Stimulated activated naive CD4-positive, alpha-beta T cell treated with Interleukin-2 at 50 U/mL for 16 hours (primary cell): Measurements from ENCODE around the gene PROSER2.

Experiments
- DNase-seq: peaks from one replicate; lab custom pipeline; 2025; lab: John Stamatoyannopoulos, UW

The PROSER2 gene

DNA sequence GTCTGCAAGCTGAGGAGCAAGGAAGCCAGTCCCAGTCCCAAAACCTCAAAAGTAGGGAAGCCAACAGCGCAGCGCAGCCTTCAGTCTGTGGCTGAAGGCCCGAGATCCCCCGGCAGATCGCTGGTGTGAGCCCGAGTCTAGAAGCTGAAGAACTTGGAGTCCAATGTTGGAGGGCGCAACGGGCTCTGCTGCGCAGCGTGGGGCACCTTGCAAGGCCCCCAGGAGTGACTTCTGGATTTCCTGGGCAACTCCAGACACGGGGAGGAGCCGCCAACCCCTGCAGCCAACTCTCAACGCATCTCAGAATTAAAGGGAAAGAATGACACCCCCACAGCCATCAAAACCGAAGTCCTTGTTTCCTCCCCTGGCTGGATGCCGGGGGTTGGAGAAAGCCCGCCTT, 18.8 kb upstream of the PROSER2 start:
- DNase-seq, result no peak

DNA sequence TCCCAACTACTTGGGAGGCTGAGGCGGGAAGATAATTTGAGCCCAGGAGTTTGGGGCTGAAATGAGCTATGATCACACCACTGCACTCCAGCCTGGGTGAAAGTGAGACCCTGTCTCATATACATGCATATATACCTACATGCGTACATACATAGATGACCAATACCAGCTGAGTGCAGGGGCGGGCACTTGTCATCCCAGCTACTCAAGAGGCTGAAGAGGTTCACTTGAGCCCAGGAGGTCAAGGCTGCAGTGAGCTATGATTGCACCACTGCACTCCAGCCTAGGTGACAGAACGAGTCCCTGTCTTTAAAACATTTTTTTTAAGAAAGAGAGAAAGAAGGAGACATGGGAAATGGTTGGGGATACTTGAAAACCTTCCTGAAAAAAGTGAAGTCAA, 17.4 kb upstream of the PROSER2 start:
- no peak for DNase-seq

DNA sequence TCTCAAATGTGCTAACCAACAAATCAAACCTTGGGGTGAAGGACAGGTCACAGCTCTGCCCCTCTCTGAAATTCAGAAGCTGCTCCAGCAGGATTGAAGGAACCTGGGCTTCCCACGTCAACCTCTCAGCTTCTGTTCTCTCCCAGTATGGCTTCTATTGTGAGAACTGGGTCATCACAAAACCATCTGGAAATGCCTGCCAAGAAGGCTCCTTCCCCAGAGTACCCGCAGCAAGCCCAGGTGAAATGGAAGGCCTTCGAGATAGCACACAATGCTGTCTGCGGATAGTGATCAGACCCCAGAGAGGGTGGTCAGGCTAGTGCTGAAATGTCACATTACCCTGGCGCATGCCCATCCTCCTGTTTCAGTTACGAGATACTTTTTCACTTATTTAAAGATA, 16.4 kb upstream of the PROSER2 start:
- no peak for DNase-seq

DNA sequence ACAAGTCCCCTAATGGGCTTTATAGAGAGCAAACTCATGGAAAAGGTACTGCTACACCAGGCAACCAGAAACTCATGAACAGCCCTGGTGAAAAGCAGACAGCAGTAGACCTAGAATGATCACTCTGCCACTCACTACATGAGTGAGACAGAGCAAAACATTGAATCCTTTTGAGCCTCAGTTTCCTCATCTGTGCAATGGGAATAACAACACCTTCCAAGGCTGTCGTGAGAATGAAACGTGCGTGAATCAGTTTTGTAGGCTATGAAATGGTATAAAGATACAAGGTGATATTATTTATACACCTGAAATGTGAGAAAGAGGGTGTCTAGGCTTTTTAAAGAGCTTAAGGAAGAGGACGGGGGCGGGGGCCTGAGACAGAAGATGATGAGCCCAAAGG, 14.3 kb upstream of the PROSER2 start:
- no peak for DNase-seq

DNA sequence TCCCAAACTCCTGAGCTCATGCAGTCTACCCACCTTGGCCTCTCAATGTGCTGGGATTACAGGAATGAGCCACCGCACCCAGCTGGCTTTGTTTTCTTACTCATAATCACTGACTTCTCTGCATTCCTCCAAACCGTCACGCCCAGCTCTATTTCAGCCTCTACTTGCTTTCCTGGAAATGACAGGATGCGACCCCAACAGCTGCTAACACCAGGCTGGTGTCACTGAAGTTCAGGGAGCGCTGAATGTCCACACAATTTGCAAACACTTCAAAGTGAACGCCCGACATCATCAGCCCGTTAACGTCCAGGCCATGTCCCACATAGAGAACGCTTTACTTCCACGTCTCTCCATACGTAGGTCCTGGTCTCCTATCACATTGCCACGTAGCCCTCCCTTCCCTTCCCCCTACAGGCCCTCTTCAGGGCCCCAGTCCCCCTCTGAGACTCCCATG, 12.8 kb upstream of the PROSER2 start:
- no peak for DNase-seq

DNA sequence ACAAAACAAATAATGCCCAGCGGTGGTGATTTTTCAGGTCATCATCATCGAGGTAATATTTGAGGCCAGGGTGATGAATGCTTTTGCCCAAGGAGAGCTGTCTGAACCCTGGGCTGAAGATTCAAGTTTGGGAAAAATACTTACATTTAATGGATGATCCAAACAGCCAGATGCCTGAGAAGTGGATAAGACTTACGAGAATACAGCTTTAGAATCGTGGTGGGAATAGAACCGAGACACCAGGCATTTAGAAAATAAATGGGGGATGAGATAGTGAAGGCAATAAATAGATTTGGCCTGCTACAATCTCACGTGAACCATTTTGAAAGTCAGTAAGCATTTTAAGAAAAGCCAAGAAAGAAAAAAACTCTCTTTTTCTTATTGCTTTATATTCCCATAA, 12.2 kb upstream of the PROSER2 start:
- DNase-seq, result no peak

DNA sequence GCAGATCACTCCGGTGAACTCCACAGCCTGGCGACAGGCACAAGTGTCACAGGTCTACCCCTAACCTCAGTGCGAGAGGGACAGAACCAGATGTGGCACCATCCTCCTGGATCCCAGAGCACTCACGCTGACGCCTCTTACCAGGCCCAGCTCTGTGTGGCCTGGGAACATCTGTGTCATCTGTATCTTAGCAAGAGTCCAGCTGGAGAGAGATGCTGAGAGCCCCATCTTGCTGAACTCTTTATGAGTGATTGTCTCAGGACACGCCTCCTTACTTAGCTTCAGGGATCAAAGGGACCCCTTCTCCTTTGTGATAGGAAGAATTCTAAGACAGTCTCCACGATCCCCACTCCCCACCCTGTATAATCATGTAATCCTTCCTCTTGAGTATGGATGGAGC, 10.0 kb upstream of the PROSER2 start:
- DNase-seq, result no peak

DNA sequence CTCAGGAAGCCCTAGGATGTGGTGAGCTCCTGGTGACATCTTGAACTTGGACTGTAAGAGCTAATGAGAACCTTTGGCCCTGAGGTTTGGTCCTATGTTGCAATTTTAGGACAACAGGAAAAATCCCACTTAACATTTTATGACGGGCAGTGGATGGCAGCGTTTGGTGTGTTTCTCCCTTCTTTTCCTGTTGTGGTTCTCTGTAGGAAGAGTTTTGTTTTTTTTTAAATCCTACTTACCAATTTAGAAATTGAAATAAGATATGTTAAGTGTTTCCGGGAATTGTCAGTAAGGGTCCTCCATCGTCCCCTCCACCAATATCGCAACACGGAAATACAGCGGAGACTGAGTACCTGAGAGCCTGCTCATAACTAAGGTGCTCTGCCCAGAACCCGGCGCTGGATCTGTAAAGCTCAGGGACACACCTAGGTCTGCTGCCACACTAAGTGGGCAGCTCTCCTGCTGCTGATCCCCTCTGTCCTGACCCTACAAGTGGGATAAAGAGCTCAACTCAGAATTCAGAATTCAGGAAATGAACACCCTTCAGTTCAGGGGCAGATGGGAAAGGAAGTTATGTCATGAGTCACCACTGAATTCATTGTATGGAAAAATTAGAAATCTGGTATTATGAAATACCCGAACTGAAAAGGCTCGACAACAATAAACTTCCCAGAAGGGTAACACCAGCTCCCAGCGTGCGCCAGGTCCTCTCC, 9.1 kb upstream of the PROSER2 start:
- no peak for DNase-seq

DNA sequence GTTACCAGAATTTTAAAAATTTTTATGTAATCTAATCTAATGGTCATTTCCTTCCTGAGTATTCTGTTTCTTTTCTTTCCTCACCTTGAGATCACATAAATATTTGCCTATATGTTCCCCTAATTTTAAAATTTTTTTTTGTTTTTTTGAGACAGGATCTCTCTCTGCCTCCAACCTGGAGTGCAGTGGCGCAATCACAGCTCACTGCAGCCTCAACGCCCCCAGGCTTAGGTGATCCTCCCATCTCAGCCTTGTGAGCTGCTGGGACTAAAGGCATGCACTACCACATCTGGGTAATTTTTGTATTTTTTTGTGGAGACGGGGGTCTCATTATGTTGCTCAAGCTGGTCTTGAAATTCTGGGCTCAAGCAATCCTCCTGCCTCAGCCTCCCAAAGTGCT, 4.1 kb upstream of the PROSER2 start:
- no peak for DNase-seq

DNA sequence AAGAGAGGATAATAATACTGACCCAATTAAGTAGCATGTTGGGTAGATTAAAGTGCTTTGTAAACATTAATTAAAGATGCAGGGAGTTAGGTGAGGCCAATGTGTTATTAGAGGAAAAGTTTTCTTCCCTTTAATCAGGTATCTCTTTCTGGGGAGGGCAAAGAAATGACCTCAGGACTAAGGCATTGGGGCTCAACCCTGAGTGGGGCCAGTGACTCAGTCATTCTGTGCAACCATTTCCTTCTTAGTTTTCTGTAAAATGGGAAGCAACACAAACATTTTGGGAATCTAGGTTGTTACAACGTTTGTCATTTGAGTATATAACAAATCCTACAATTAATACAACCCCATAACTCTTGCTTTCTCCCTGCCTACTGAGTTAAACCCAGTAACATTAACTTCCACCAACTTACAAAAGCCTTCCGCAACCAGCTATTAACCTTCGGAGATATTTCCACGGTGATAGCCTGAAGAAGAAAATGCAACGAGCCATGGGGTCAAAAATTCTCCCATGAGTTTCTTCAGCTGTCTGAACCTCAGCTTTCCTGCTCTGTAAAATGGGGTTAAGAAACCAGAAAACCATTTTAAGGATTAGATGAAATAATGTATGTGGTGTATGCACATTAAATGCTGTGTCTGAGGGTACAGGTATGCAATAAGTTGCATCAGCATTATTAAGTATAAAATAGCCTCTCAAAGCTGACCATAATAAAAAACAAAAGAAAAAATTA, 965 bp upstream of the PROSER2 start:
- no peak for DNase-seq

DNA sequence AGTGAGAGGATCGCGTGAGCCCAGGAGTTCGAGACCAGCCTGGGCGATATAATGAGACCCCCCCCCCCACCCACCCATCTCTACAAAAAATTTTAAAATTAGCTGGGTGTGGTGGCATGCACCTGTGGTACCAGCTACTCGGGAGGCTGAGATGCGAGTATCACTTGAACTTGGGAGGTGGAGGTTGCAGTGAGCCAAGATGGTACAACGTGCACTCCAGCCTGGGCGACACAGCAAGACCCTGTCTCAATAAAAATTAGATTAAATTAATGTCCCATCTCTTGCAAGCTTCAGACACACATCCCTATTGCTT, 391 bp upstream of the PROSER2 start:
- no peak for DNase-seq

DNA sequence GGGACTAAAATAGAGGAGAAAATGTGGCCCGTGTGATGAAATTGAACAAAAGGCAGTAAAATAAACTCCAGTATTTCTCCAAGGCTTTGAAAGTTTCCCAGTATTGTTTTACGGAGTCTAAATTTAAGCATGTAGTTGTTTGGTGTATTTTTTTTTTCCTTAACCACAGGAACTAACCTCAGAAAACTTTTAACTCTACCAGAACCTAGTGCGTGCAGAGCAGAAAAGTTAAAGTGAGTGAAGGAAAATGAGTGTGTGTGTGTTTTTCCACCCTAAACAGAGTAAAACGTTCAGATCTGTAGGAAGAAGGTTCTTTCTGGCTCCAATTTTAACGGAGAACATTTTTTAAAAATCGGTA, 812 bp downstream of the PROSER2 start:
- DNase-seq, result no peak

DNA sequence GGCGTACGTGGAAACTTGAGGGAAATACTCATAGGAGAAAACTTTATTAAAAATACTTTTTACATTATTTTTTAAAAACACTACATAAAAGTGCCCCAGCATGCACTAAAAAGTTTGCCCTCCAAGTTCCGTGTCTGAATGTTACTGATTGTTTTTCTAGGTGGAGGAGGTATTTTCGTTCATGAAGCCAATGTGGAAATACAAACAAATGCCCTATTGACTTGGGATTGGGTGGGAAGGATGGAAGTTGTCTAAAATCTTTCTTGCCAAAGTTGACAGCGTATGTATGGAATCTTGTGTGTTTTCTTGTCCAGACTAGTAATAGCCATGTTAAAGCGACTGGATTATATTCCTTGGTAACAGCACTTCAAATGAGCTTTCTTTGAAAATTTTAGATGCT, 1.2 kb downstream of the PROSER2 start:
- DNase-seq, result no peak

DNA sequence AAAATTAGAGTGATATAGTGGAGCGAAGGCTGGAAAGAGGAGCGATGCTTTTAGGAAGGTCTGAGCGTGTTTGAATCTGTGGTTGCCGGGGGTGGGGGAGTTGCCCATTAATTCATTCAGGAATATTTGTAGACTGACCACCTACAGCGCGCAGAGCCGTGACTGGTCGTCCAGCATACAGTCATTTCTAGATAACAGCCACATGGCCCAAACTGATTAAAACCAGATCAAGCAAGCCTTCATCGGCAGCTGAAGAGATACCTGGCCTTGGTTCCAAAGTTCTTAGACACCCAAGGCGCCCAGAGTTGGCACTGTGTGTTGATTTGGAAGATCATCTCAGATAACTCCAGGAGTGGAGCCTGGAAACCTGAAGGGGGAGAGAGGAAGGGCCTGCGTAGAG, 1.7 kb downstream of the PROSER2 start:
- no peak for DNase-seq

DNA sequence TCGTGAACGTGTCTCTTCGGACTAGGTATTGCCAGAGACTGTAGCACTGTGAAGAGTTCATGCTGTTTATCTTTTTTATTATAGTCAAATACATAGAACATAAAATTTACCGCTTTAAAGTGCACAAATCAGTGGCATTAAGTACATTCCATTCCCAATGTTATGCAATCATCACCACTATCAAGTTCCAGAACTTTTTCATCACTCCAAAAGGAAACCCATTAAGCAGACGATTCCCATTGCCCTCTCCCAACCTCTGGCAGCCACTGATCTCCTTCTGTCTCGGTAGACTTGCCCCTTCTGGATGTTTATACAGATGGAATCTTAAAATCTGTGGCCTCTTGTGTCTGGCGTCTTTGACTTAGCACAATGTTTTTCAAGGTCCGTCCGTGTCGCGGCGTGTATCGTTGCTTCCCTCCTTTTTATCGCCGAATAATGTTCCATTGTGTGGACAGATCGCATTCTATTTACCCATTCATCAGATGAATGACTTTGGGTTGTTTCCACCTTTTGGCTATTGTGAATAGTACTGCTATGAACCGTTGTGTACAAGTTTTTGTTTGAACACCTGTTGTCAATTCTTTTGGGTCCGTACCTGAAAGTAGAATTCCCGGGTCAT, 2.7 kb downstream of the PROSER2 start:
- no peak for DNase-seq

DNA sequence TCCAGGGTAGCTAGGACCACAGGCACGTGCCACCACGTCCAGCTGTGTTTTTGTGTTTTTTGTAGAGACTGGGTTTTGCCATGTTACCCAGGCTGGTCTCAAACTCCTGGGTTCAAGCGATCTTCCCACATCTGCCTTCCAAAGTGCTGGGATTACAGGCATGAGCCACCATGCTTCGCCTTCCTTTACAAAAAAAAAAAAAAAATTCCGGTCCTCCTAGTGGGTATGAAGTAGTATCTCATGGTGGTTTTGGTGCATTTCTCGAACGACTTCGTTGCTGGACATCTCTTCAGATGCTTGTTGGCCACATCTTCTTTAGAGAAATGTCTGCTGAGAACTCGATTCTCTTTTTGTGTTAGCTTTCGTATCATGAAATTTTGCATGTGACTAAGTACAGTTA, 3.9 kb downstream of the PROSER2 start:
- DNase-seq, result no peak

DNA sequence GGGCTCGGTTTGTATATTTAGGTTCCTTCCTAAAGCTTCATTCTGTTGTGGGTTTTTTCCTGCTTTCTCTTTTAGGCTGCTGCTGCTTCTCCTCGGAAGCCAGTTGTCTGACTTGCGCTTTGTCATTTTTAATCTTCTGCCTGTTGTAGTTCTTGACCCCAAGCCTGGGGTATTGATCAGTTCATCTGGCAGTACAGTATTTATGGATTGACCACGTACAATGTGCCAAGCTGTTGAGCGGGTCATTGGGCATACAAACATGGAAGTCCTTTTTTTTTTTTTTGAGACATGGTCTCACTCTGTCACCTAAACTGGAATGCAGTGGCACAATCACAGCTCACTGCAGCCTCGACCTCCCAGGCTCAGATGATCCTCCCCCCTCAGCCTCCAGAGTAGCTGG, 4.3 kb downstream of the PROSER2 start:
- DNase-seq, result no peak

DNA sequence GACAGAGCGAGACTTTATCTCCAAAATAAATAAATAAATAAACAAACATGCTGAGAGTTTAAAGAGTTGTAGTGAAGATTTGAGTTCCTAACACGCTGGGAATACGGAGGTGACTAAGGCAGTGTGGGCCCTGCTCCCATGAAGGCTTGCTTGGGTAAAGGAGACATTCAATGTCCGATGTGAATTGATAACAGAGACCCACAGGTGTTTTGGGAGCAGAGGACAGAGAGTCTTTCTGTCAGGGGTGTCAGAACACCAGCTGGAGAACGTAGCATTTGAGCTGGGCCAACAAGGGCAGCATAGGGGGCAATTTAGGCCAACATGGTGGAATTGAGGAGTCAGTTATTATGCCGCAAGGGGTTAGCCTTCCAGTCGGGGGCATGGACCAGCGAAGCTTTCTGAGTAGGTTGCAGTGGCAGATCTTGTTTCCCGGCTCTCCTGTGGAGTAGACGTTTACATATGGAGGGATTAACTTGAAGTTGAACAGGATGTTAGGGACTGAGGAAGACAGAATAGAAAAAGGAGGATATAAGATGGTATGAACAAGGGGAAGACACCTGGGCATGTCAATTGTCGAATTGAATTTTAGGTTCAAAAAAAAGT, 5.6 kb downstream of the PROSER2 start:
- DNase-seq, result no peak

DNA sequence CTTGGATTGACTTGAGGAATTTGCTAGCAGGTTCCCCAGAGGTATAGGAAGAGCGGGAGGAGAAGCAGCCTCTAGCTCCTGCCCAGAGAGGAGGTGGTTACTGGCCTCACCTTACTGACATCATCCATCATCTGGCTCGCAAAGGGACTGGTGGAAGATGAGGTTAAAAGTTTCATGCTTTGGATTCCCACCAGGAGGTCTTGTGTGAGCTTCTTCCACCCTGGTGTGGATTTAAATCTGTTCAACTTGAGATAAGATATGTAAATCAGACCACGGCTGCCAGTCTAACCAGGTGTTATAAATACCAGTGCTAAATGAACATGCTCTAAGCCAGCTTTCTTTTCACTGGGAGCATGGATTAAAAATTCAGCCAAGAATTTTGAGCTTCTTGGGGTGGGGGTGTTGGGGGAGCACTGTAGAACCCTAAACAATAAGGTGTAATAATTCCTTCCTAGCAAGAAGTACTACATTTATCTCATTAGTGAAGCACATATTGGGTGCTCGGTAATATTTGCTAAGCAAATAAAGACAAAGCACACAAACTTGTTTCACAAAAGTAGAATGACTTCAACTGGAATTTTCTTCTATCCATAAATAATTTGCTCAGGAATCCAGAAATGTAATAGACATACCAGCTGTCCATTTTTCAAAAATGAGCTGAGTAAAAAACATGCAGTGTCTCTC, 7.8 kb downstream of the PROSER2 start:
- no peak for DNase-seq

DNA sequence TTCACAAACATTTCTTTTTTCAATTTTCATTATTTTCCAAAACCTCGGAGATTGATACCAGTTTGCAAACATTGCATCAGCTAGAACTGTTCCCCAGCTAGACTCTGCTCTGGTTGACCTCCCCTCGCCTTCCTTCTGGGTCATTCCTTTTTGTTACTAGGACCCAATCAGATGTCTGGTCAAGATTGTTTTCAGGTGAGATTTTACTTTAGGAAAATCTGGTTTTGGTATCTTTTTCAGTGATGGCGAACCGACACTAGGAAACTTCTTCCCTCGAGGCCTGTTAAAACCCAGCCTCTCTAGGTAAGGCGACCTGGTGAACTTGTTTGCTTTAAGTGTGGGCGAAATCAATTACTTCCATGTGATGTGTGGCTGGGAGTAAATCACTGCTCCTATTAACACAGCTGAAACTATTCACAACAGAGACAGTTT, 8.4 kb downstream of the PROSER2 start:
- no peak for DNase-seq

DNA sequence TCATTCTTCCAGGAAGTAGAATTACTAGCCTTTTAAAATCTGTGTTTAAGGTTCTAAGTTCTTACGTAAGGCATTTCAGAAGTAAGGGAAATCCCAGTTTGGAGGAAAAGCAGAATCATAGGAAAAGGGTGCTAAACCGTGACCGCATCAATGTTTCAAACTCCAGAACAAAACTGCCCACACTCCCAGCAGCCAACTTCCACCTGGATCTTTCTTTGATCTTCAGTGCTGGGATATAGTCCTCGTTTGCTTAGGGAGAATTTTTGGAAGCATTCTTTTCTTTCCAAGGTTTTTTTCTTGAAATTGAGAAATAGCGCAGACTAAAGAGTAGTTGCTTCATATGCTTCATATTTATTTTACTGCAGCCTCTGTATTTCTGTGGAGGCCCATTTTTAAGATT, 8.9 kb downstream of the PROSER2 start:
- no peak for DNase-seq

DNA sequence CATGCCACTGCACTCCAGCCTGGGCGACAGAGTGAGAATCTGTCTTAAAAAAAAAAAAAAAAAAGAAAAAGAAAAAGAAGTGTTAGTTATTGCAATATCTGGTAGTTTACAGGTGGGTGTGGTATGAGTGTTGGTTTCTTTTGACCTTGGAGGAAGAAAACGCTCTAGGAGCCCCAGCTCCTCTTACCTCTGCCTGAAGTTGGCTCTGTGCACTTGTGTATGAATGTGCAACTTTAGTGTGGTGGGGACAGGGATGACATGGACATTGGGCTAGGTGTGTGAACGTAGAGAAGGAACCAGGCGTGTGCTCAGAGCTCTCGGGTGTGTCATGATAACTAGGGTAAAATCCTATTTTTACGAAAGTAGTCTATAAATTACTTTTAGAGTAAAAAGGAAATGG, 11.9 kb downstream of the PROSER2 start:
- no peak for DNase-seq

DNA sequence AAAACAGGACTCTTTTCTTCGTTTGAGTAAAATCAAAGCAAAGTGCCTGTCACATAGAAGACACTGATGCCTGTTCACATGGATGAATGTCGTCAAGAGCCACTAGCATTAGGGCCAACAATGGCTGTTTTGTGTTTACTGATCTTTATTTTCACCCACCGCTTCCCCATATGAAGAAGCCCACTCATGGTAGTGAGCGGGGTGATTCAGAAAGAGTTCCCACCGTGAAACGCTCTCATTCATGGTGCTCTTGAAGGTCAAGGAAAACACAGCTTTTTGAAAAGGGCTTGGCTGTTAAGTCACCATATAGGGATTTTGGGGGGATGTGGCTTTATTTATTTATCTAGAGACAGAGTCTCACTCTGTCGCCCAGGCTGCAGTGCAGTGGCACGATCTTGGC, 12.5 kb downstream of the PROSER2 start:
- DNase-seq, result no peak
